Astrocyte of the hippocampus (primary cell): ENCODE data around the gene C3orf18.
"Not testable (repeated sequence)": the region's sequence is repeated elsewhere in the genome, so short reads cannot be mapped to it uniquely, and the experiment has no call there.

Experiments used
- DNase-seq: peaks from one replicate; pipeline ENCODE4 v3.0.0; 2011; ENCODE audit warnings: low read depth, low spot score

C3orf18 gene

DNA sequence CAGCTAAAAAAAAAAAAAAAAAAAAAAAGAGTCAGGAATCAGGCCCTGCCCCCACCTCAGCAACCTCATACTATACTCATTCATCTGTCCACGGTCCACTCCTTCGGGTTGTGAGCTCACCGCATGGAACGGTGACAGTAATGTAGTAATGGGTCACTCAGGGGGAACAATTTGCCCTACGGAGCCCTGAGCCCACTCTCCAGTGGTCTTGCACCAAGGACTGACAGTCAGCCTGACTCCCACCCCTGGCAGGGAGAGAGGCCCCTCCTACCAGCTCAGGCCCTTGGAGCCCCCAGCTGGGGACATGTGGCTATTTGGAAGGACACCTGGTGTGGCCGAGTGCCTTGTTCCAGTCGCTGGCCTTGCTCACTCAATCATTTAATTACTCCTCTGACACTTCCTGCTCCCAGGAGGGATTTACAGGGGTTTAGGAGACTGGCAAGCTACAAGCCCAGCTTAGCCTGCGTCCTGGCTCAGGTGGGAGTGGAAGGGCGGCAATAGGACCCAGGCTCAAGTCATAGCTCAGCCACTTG lies 44.2 kb downstream of the C3orf18 start:
- no peak for DNase-seq

- DNase-seq = no peak
Observed at GRCh38 chr3:50521572-50521971, 46.0 kb downstream of the C3orf18 start.

DNA sequence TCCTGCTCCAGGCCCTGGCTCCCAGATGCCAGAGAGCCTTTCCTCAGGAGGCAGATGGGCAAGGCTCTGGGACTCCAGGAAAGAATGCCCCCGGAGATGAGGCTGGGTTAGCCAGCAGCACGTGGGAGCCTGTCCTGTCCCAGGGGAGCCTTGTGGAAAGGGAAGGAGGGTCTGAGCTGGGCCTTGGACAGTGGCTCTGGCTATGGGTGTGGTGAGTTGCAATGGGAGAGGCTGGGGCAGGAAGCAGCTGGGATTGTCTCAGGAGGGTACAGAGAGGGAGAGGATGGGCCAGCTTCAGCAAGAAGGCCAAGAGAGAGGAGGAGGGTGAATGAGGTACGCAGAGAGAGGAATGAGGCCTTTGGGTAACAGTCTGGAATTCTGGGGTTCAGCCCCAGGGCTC lies 46.7 kb downstream of the C3orf18 start:
- DNase-seq = no peak

DNA sequence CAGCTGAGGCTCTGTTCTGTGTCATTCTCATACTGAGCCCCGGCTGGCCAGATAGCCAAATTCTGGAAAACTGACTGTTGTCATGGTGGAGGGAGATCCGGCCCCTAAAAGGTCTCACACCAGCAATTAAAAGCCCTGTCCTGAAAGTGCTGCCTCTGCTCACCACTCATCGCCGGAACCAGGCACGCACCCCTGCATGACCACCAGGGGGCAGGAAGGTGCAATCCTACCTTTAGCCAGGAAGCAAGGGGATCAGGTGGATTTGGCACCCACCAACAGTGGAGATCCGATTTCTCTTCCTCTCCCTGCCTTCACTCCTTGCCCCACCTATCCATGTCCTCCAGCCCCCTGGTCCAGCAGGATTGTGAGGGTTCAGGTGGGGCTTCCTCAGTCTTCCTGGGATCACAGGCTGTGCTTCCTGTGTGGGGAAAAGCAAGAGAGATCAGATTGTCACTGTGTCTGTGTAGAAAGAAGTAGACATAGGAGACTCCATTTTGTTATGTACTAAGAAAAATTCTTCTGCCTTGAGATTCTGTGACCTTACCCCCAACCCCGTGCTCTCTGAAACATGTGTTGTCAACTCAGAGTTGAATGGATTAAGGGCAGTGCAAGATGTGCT lies 48.0 kb downstream of the C3orf18 start:
- peak; percentile 68 for DNase-seq

- no peak for DNase-seq
Observed at GRCh38 chr3:50518436-50518835, 49.1 kb downstream of the C3orf18 start.

GRCh38 chr3:50517721-50518206 lies 49.8 kb downstream of the C3orf18 start:
- no peak for DNase-seq

DNA sequence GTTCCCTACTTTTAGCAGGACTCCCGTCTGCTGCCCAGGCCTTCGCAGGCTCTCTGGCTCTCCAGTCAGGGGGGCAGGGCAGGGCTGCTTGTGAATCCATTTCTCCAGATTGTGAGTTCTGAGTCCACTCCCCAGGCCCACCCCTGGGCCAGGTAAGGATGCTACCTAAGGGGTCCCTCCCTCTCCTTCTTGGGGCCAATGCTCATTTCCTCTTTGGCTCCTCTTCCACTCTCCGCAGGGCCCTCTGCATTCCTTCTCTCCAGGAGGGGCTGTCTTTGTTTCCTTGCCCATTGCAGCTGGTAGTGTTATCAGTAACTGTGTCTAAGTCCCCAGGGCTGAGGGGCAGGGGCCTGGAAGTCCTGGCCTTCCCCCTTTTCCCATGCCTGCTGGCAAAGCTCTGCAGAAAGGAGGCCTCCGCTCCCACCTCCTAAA lies 51.1 kb downstream of the C3orf18 start:
- DNase-seq = no peak

GRCh38 chr3:50515565-50516439 lies 51.7 kb downstream of the C3orf18 start:
- DNase-seq = peak; percentile 48

DNA sequence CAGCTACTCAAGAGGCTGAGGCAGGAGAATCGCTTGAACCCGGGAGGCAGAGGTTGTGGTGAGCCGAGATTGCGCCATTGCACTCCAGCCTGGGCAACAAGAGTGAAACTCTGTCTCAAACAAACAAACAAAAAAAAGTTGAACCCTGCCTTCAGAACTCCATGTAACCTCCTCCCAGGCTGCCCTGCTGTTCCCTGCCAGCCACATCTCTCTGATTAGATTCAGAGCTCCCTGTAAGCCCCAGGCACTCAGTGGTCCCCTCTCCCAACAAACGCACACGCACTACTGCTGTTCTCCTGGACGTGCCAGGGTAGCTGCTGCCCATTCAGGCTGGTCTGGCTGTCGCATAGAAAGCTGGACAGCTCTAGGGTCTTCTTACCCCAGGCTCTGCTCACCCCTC lies 54.6 kb downstream of the C3orf18 start:
- DNase-seq = not testable (repeated sequence)

DNA sequence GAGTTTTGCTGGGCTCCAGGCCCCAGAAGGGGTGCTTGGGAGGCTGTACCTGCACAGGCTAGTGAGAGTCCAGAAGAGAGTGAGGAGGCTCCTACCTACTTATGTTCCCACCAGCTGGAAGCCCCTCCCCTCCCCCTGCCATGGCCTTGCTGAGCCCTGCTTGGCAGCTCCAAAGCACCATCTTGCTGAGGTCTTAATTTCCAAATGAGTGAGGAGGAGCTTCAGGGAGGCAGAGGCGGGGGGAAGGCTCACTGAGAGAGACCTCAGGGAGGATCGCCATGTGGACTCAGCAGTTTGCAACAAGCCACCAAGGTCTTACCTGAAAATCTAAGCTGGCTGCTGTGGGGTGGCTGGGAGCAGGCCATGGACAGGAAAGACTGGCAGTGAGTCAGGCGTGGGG lies 55.4 kb downstream of the C3orf18 start:
- no peak for DNase-seq

DNA sequence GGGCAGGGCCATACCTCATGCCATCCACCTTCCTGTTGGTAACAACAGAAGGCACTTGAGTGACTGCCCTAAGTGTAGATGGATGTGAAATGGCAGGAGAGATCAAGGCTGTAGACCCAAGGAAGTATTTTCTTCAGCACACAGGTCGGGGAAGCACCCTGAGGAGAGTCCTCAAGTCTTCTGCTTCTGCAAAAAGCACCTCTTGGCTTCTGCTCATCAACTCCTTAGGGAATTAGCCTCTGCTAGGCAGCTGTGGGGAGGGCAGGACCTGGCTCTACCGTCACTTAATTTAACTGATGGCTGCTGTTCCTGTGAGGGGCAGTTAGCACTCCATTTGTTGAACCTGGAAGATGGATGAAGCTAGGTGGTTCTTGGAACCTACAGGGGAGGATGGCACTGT lies 57.2 kb downstream of the C3orf18 start:
- DNase-seq = no peak

GRCh38 chr3:50509715-50510114 lies 57.8 kb downstream of the C3orf18 start:
- DNase-seq = no peak

- no peak for DNase-seq
Observed at GRCh38 chr3:50508821-50509220, 58.7 kb downstream of the C3orf18 start.
